Measurements from ENCODE around the gene CCT6B. TPM values are rescaled to one million over a fixed set of nuclear protein-coding genes. Genes with fewer than 3 reads are reported as not detected.

The CCT6B gene
- total and polyA plus RNA-seq, 2 of the 13 experiments (the other 11 are each of a cell fraction or from before 2014, with no cell fraction given): 0.41 to 1.4 TPM

GRCh38 chr17:34980681-34981537 is 19.6 kb upstream of the CCT6B start (continued):
- TF ChIP-seq TRAFD1 (CRISPR knock-in tag; IDR thresholded peaks at IDR 0.05; ENCODE audit: borderline replicate concordance) (no peak), NR1H2 (CRISPR knock-in tag; IDR thresholded peaks at IDR 0.05; ENCODE audit: borderline replicate concordance, low read depth) (no peak), ZNF747 (CRISPR knock-in tag; IDR thresholded peaks at IDR 0.05; ENCODE audit: borderline replicate concordance) (peak; percentile 56; the same call in 1 of the 2 replicates), RFXAP (CRISPR knock-in tag; IDR thresholded peaks at IDR 0.05; ENCODE audit: borderline replicate concordance) (no peak; the same call in 1 of the 2 replicates), TRIM22 (IDR thresholded peaks at IDR 0.05) (no peak), SIN3A (IDR thresholded peaks at IDR 0.05; ENCODE audit: borderline replicate concordance, low read depth, low read length) (no peak), BRF2 (CRISPR knock-in tag; IDR thresholded peaks at IDR 0.05) (no peak), TFAP4 (IDR thresholded peaks at IDR 0.05; ENCODE audit: borderline replicate concordance, low read depth) (no peak), KLF6 (CRISPR knock-in tag; IDR thresholded peaks at IDR 0.05) (no peak), ZNF136 (CRISPR knock-in tag; IDR thresholded peaks at IDR 0.05; ENCODE audit: low read depth) (no peak), BCLAF1 (IDR thresholded peaks at IDR 0.05) (no peak), CREB1 (IDR thresholded peaks at IDR 0.05) (peak; percentile 1; the same call in 1 of the 2 replicates), CREB1 (CRISPR knock-in tag; IDR thresholded peaks at IDR 0.05) (no peak), NFKBIZ (CRISPR knock-in tag; IDR thresholded peaks at IDR 0.05) (no peak), IRF9 (CRISPR knock-in tag; IDR thresholded peaks at IDR 0.05; ENCODE audit: borderline replicate concordance) (peak; percentile 25; the same call in 1 of the 2 replicates), SKIL (CRISPR knock-in tag; IDR thresholded peaks at IDR 0.05; ENCODE audit: borderline replicate concordance) (no peak)
